MCF 10A (cell line): ENCODE data around the gene ABCC12. TPM values are rescaled to one million over a fixed set of nuclear protein-coding genes. Genes with fewer than 3 reads are reported as not detected.

Experiments used
- BruUV-seq: library from RNA; stranded (reverse); fragments of 400-500 nt; replicated peaks from 2 replicates; lab custom pipeline; 2021; lab: Mats Ljungman, UMichigan
- CTCF ChIA-PET: fragments of 300-600 bp; sonication (Branson Sonifier 250); formaldehyde crosslinking; extraction: SDS; loops from one replicate; lab custom pipeline; 2021; ENCODE audit warnings: antibody characterized with exemption, inconsistent platforms; lab: Yijun Ruan, JAX
- POLR2A ChIA-PET: fragments of 300-600, 350-650 bp; sonication (Branson Sonifier 250); formaldehyde crosslinking; extraction: SDS; loops from one replicate; lab custom pipeline; 2020; ENCODE audit warnings: antibody characterized with exemption, inconsistent platforms; lab: Yijun Ruan, JAX
- DNase-seq: peaks from one replicate; pipeline ENCODE4 v3.0.0-alpha.2; 2018; ENCODE audit not compliant: unreplicated experiment
- H3K27ac Mint-ChIP-seq: one replicate; pipeline ENCODE4 v1.8.0; 2022; ENCODE audit warnings: mild to moderate bottlenecking, low read depth, mixed read lengths; ENCODE audit not compliant: unreplicated experiment
- H3K27me3 Mint-ChIP-seq: one replicate; pipeline ENCODE4 v1.8.0; 2022; ENCODE audit warnings: mixed read lengths; ENCODE audit not compliant: insufficient read depth, unreplicated experiment
- H3K36me3 Mint-ChIP-seq: one replicate; pipeline ENCODE4 v1.8.0; 2022; ENCODE audit warnings: mild to moderate bottlenecking, moderate library complexity, mixed read lengths; ENCODE audit not compliant: insufficient read depth, unreplicated experiment
- H3K4me1 Mint-ChIP-seq: one replicate; pipeline ENCODE4 v1.8.0; 2022; ENCODE audit warnings: mixed read lengths; ENCODE audit not compliant: insufficient read depth, unreplicated experiment
- H3K4me3 Mint-ChIP-seq: one replicate; pipeline ENCODE4 v1.8.0; 2022; ENCODE audit warnings: mild to moderate bottlenecking, moderate library complexity, mixed read lengths; ENCODE audit not compliant: unreplicated experiment
- H3K9me3 Mint-ChIP-seq: one replicate; pipeline ENCODE4 v1.8.0; 2022; ENCODE audit warnings: mixed read lengths; ENCODE audit not compliant: unreplicated experiment
- CTCF ChIP-seq: fragments of 200-600 bp; IDR thresholded peaks from one replicate; pipeline ENCODE4 v1.8.0; 2022; ENCODE audit warnings: antibody characterized with exemption, mild to moderate bottlenecking; ENCODE audit not compliant: unreplicated experiment
- intact Hi-C: fragments of 100-400 bp; cut with micrococcal nuclease; formaldehyde crosslinking; loops from 2 replicates; pipeline ENCODE4 v1.14.1; 2022
- total RNA-seq: library from RNA; stranded (reverse); gene quantifications from 2 replicates; pipeline ENCODE4 v1.2.3, GENCODE V29; 2022

Gene ABCC12
- total RNA-seq, 1 experiment from 2014 or later: not detected

DNA sequence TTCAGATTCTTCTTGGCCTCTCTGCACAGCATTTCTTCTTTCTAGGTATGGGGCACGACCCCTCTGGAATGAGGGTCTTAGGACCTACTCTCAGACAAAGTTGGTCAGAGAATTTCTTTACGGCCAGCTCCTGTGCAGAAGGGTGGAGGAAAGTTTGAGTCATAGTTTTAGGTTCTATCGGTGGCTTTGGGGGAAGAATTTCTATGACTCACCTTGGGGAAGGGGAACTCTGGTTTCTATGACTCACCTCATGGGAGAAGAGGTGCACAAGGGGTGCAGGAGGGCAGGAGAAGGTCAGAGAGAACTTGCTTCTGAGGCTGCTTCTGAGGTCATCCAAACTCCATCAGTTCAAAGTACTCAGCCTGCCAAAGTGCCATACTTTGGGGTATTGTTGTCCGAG is 2.5 kb upstream of the ABCC12 start:
- Mint-ChIP-seq H3K9me3 (no peaks in the 10 kb centered on the region), H3K27me3 (no peaks in the 10 kb centered on the region), H3K4me1 (peaks cover 10% of the 10 kb centered on the region), H3K4me3 (no peak overlapping the region), H3K36me3 (no peaks in the 10 kb centered on the region), H3K27ac (no peak overlapping the region)
- BruUV-seq: no TSS peak
- no peak for TF ChIP-seq CTCF
- ChIA-PET POLR2A (interaction anchor here (0.6 to 1.1 kb wide), 2 partner anchors 86 to 1016 kb away, joined by 3 read pairs; partner anchors contain the start of gene LONP2), CTCF (interaction anchor here (0.6 to 5.6 kb wide), 13 partner anchors 8 to 1210 kb away, joined by 3 to 46 read pairs (median 6); partner anchors contain the start of gene NETO2)
- intact Hi-C loops: loop anchor here (5.0 to 10.0 kb wide), 2 partner anchors 423 to 696 kb away; partner anchors contain the start of genes ITFG1 and PHKB
- peak; percentile 87 for DNase-seq

GRCh38 chr16:48157794-48158193 is 2.0 kb upstream of the ABCC12 start:
- Mint-ChIP-seq H3K27me3 (no peaks in the 10 kb centered on the region), H3K27ac (no peak overlapping the region), H3K4me3 (no peak overlapping the region), H3K36me3 (no peaks in the 10 kb centered on the region), H3K4me1 (peaks cover 10% of the 10 kb centered on the region), H3K9me3 (no peaks in the 10 kb centered on the region)
- TF ChIP-seq CTCF: no peak
- ChIA-PET CTCF (interaction anchor here (0.6 to 5.6 kb wide), 27 partner anchors 9 to 1336 kb away, joined by 3 to 46 read pairs (median 4); partner anchors contain the start of gene NETO2), POLR2A (interaction anchor here (0.6 to 1.1 kb wide), 2 partner anchors 86 to 1016 kb away, joined by 3 read pairs; partner anchors contain the start of gene LONP2)
- intact Hi-C loops: loop anchor here (5.0 to 10.0 kb wide), 2 partner anchors 423 to 695 kb away; partner anchors contain the start of genes ITFG1 and PHKB
- no peak for DNase-seq
- BruUV-seq: no TSS peak

DNA sequence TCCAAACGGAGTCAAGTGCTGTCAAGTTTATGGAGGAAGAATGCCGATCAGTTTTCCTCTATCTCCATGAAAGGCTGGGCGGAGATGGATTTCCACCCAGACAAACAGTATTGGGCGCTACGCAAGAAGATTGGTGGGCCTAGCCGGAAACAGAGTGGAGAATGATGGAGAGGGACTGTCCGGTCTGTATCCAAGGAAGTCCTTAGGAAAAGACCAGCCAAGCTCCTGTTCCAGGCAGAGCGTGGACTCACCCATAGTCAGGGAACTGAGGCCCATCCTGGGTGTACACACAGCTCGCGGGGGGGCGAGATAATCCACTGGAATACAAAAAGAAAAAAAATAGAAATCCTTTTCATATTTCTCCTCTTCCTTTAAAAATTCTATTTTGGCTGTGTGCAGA is 1.5 kb upstream of the ABCC12 start:
- Mint-ChIP-seq H3K4me3 (no peak overlapping the region), H3K27me3 (no peaks in the 10 kb centered on the region), H3K4me1 (peaks cover 10% of the 10 kb centered on the region), H3K36me3 (no peaks in the 10 kb centered on the region), H3K27ac (no peak overlapping the region), H3K9me3 (no peaks in the 10 kb centered on the region)
- TF ChIP-seq CTCF: no peak
- CTCF ChIA-PET: interaction anchor here (0.6 to 5.6 kb wide), 37 partner anchors 9 to 1336 kb away, joined by 3 to 46 read pairs (median 4); partner anchors contain the start of gene NETO2
- no peak for DNase-seq
- BruUV-seq: no TSS peak
- intact Hi-C loops: loop anchor here (5.0 to 10.0 kb wide), 2 partner anchors 423 to 695 kb away; partner anchors contain the start of genes ITFG1 and PHKB
- POLR2A ChIA-PET: interaction anchor here (0.6 to 1.1 kb wide), 2 partner anchors 1015 to 1171 kb away, joined by 3 read pairs; no protein-coding TSS in a partner anchor

GRCh38 chr16:48156790-48157209 is 1.0 kb upstream of the ABCC12 start:
- no peak overlapping the region for H3K4me3 Mint-ChIP-seq
- intact Hi-C loops: loop anchor here (1.0 to 10.0 kb wide), 3 partner anchors 422 to 1015 kb away; partner anchors contain the start of genes ITFG1 and PHKB
- H3K9me3 Mint-ChIP-seq: no peaks in the 10 kb centered on the region
- H3K36me3 Mint-ChIP-seq: no peaks in the 10 kb centered on the region
- POLR2A ChIA-PET: interaction anchor here (0.6 to 1.3 kb wide), 2 partner anchors 1013 to 1170 kb away, joined by 3 read pairs; partner anchors contain the start of gene NETO2
- DNase-seq: peak; percentile 78
- CTCF ChIA-PET: interaction anchor here (0.6 to 5.6 kb wide), 34 partner anchors 8 to 1335 kb away, joined by 3 to 46 read pairs (median 4); partner anchors contain the start of genes ITFG1, NETO2 and PHKB
- peak; percentile 96 for TF ChIP-seq CTCF
- BruUV-seq: no TSS peak
- peaks cover 10% of the 10 kb centered on the region for H3K4me1 Mint-ChIP-seq
- H3K27ac Mint-ChIP-seq: no peak overlapping the region
- H3K27me3 Mint-ChIP-seq: no peaks in the 10 kb centered on the region
